GM12874 (cell line): ENCODE results near the gene NUP93.

ENCODE experiments used
- TF ChIP-seq, protein P1 (sequence below): IDR thresholded peaks from 2 replicates; pipeline ENCODE4 v1.5.1; 2011; ENCODE audit warnings: low read depth, mild to moderate bottlenecking, control low read depth, low read length, moderate library complexity; ENCODE audit not compliant: insufficient read depth

NUP93 gene

DNA sequence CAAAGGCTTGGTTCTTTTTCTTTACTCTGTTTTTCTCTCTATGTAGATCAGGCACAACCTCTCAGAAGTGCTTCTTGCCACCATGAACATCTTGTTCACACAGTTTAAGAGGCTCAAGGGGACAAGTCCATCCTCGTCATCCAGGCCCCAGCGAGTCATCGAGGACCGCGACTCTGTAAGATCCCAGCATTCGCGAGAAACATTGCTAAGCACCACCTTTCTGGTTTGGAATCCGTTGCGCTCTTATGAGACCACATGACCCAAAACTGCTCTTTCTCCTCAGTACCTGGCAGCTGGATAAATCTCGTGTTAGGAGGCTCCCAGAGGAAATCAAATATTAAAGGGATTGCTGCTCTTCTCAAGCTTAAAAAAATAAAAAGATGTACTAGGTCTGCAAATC, 111.7 kb downstream of the NUP93 start:
- TF ChIP-seq, protein P1, sequence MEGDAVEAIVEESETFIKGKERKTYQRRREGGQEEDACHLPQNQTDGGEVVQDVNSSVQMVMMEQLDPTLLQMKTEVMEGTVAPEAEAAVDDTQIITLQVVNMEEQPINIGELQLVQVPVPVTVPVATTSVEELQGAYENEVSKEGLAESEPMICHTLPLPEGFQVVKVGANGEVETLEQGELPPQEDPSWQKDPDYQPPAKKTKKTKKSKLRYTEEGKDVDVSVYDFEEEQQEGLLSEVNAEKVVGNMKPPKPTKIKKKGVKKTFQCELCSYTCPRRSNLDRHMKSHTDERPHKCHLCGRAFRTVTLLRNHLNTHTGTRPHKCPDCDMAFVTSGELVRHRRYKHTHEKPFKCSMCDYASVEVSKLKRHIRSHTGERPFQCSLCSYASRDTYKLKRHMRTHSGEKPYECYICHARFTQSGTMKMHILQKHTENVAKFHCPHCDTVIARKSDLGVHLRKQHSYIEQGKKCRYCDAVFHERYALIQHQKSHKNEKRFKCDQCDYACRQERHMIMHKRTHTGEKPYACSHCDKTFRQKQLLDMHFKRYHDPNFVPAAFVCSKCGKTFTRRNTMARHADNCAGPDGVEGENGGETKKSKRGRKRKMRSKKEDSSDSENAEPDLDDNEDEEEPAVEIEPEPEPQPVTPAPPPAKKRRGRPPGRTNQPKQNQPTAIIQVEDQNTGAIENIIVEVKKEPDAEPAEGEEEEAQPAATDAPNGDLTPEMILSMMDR, result no peak

DNA sequence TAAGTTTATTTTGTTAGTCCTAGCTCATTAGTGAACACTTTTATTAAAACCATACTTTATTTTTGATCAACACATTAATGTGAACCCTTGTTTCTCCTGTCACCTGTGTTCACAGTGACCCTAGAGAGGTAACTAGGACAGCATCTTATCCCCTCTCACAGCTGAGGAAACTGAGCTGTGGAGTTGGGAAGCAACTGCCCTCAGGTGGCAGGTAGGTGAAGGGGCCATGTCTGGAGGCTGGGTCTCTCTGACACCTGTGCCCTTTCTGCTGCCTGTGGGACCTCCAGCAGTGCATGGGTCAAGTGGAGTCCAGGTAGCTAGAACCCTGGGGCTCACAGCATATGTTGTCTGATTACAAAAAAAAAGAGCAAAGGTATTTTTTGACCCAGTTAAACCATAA, 112.2 kb downstream of the NUP93 start:
- TF ChIP-seq, protein P1, result no peak

GRCh38 chr16:56844056-56844455, 114.1 kb downstream of the NUP93 start:
- TF ChIP-seq, protein P1, result no peak

DNA sequence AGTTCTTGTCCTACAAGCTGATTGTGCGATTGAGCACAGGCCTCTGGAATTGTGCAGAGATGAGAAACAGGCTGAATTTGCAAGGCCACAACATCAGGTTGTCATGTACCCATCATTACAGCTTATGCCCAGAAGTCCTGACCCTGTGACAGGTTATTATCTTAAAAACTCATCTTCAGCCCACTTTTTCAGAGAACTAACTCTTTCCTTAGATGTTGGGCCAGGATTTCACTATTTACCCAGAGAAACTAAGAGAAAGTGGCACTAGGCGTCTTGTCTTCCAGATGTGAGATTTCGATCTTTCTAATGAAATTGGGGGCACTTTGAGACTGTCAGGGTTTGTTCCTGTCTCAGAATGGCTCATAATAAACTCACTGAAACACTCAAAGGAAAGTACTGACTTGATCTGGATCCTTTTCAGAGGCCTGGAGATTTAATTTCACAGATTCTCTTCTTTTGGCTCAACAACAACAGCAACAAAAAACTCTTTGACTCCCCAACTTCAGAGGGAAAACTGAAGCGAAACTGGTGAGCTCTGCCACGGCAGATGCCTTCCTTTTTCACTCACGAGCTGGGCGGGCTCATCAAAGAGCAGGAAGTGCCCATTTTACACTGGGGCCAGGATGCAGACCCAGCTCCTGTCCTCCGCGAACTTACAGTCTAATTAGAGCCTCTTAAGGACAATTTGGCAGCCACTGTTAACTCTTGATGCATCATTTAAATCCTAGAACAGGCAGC, 117.4 kb downstream of the NUP93 start:
- TF ChIP-seq, protein P1, result no peak

- TF ChIP-seq, protein P1, result no peak
Observed at GRCh38 chr16:56848029-56848936, 118.4 kb downstream of the NUP93 start.

DNA sequence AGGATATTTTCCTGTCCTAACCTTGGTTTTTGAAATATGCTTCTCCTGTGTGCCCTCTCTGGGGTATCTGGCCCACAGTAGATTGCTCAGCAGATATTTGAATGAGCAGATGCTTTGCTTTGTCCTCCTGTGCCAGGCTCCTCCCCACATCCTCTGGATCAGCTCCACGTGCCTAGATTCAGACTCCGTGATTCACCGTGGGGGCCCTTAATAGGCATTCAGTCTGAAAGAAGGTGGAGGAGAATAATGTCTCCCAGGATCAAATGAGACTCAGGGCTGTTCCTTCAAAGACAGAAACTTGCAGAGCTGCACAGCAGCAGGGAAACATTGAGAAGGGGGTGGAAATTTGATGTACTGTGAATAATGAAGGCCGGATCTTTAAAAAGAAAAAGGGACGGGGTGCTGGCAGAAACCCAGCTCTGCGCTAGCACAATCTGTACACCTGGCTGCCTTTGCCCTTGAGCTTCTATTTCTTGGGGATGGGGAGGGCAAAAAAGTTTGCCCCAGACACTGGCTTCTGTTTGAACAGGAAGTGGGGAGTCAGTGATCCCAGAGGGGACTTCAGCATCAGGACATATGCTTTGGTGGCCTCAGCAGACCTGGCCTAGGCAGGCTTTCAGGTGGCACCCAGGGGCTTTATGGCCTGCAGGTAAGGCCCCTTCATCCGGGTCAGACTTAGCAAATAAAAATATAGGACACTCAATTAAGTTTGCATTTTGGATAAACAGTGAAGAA, 119.2 kb downstream of the NUP93 start:
- TF ChIP-seq, protein P1, result no peak
